ENCODE measurements around the gene TMEM134. TPM values are rescaled to one million over a fixed set of nuclear protein-coding genes. Genes with fewer than 3 reads are reported as not detected.
A peak's percentile ranks its signal among the peaks of the same experiment; 100 is the strongest.
"Not testable (repeated sequence)": the region's sequence is repeated elsewhere in the genome, so short reads cannot be mapped to it uniquely, and the experiment has no call there.

The TMEM134 gene
- total RNA-seq, 4 donors from 2014 or later = 131 to 376 (median 207) TPM

GRCh38 chr11:67431346-67432249 is 37.5 kb downstream of the TMEM134 start:
- no peak for DNase-seq (ENCODE audit: low spot score in 2 of 2)
- Histone ChIP-seq H3K27me3 (no peaks in the 10 kb centered on the region), H3K27ac (no peak overlapping the region), H3K36me3 (peaks cover 52% of the 10 kb centered on the region), H3K4me1 (peaks cover 50% of the 10 kb centered on the region), H3K4me3 (no peak overlapping the region), H3K9me3 (no peaks in the 10 kb centered on the region)
- TF ChIP-seq POLR2AphosphoS5 (IDR thresholded peaks at IDR 0.05) (no peak), POLR2A (IDR thresholded peaks at IDR 0.05) (no peak), CTCF (IDR thresholded peaks at IDR 0.05) (no peak), EP300 (IDR thresholded peaks at IDR 0.05) (no peak)
- 86% methylated on average over 22 of the region's 24 CpGs for WGBS

- H3K4me3 ChIP-seq = peak overlapping the region; percentile 95
- H3K36me3 ChIP-seq = peaks cover 37% of the 10 kb centered on the region
- peaks cover 36% of the 10 kb centered on the region for H3K4me1 ChIP-seq
- peak overlapping the region; percentile 96 for H3K27ac ChIP-seq
- DNase-seq (ENCODE audit: low spot score in 2 of 2) = no peak
- no peak for TF ChIP-seq EP300 (IDR thresholded peaks at IDR 0.05)
- TF ChIP-seq POLR2A (IDR thresholded peaks at IDR 0.05) = no peak
- TF ChIP-seq CTCF (IDR thresholded peaks at IDR 0.05) = no peak
- TF ChIP-seq POLR2AphosphoS5 (IDR thresholded peaks at IDR 0.05) = no peak
- WGBS = 53% methylated on average over 11 of the region's 11 CpGs
- no peaks in the 10 kb centered on the region for H3K9me3 ChIP-seq
- H3K27me3 ChIP-seq = no peaks in the 10 kb centered on the region
These were observed 39.3 kb downstream of the TMEM134 start for GRCh38 chr11:67429722-67430121.

- DNase-seq (ENCODE audit: low spot score in 2 of 2) = no peak
- TF ChIP-seq POLR2A (IDR thresholded peaks at IDR 0.05) (no peak), POLR2AphosphoS5 (IDR thresholded peaks at IDR 0.05) (peak in 1 of 3 donors; percentile 33), CTCF (IDR thresholded peaks at IDR 0.05) (no peak), EP300 (IDR thresholded peaks at IDR 0.05) (no peak)
- peak overlapping the region; percentile 95 for H3K4me3 ChIP-seq
- WGBS = 58% methylated on average over 5 of the region's 12 CpGs
- peaks cover 32% of the 10 kb centered on the region for H3K36me3 ChIP-seq
- peak overlapping the region; percentile 96 for H3K27ac ChIP-seq
- H3K9me3 ChIP-seq = no peaks in the 10 kb centered on the region
- no peaks in the 10 kb centered on the region for H3K27me3 ChIP-seq
- peaks cover 35% of the 10 kb centered on the region for H3K4me1 ChIP-seq
These were observed 39.9 kb downstream of the TMEM134 start for GRCh38 chr11:67429038-67429668.

- Histone ChIP-seq H3K4me3 (peak within 1 kb of the TSS; percentile 95), H3K27me3 (no peaks in the 10 kb centered on the region), H3K36me3 (peaks cover 24% of the 10 kb centered on the region), H3K4me1 (peaks cover 37% of the 10 kb centered on the region), H3K9me3 (no peaks in the 10 kb centered on the region), H3K27ac (peak within 1 kb of the TSS; percentile 96)
- under 1% methylated on average over 61 of the region's 68 CpGs for WGBS
- DNase-seq (ENCODE audit: low spot score in 2 of 2) = peak; percentile 99
- TF ChIP-seq POLR2AphosphoS5 (IDR thresholded peaks at IDR 0.05) (peak; percentile 82 to 97 (median 92)), POLR2A (IDR thresholded peaks at IDR 0.05) (peak in 1 of 2 donors; percentile 89), CTCF (IDR thresholded peaks at IDR 0.05) (no peak)
These were observed 40.7 kb downstream of the TMEM134 start, which contains the start of gene RPS6KB2 for GRCh38 chr11:67428052-67429001. Gene RPS6KB2 (plus strand): TSS chr11:67428494. CDS start chr11:67428546, 52 bp downstream.

GRCh38 chr11:67427364-67427859 is 41.6 kb downstream of the TMEM134 start:
- not testable (repeated sequence) for H3K9me3 ChIP-seq; DNase-seq (ENCODE audit: low spot score in 2 of 2); H3K27me3 ChIP-seq
- Histone ChIP-seq H3K4me3 (peak overlapping the region; percentile 95), H3K4me1 (peaks cover 38% of the 10 kb centered on the region), H3K36me3 (peaks cover 14% of the 10 kb centered on the region), H3K27ac (peak overlapping the region; percentile 96)
- 76% methylated on average over 19 of the region's 19 CpGs for WGBS

All from suprapubic skin (tissue), 4 donors.